Stomach (tissue), 4 donors: ENCODE measurements around the gene ASIC2.
"Not testable (repeated sequence)": the region's sequence is repeated elsewhere in the genome, so short reads cannot be mapped to it uniquely, and the experiment has no call there.

Source experiments
- POLR2A ChIP-seq, 4 donors: fragments of 450-650 bp; IDR thresholded peaks; one replicate each; pipeline ENCODE4 v1.6.1; 2016; ENCODE audit warnings: antibody characterized with exemption in 4 of 4, control low read depth in 2 of 4, mild to moderate bottlenecking in 1 of 4, moderate library complexity in 1 of 4
- TF ChIP-seq, protein P1 (sequence below), 7 experiments: fragments of 450-650 bp in 4 of 7; fragments of 200-600 bp in 3 of 7; sonication (generic) in 3 of 7; IDR thresholded peaks; one replicate each; pipeline ENCODE4 v1.5.1; 2016 to 2019; ENCODE audit warnings: antibody characterized with exemption in 7 of 7, control low read depth in 2 of 7, mild to moderate bottlenecking in 1 of 7

GRCh38 chr17:32969231-32969630 lies 323.9 kb downstream of the ASIC2 start:
- TF ChIP-seq, protein P1, sequence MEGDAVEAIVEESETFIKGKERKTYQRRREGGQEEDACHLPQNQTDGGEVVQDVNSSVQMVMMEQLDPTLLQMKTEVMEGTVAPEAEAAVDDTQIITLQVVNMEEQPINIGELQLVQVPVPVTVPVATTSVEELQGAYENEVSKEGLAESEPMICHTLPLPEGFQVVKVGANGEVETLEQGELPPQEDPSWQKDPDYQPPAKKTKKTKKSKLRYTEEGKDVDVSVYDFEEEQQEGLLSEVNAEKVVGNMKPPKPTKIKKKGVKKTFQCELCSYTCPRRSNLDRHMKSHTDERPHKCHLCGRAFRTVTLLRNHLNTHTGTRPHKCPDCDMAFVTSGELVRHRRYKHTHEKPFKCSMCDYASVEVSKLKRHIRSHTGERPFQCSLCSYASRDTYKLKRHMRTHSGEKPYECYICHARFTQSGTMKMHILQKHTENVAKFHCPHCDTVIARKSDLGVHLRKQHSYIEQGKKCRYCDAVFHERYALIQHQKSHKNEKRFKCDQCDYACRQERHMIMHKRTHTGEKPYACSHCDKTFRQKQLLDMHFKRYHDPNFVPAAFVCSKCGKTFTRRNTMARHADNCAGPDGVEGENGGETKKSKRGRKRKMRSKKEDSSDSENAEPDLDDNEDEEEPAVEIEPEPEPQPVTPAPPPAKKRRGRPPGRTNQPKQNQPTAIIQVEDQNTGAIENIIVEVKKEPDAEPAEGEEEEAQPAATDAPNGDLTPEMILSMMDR (IDR thresholded peaks at IDR 0.05) = not testable (repeated sequence)
- not testable (repeated sequence) for TF ChIP-seq POLR2A (IDR thresholded peaks at IDR 0.05)
